Measurements from ENCODE around the gene GIMAP2.

The GIMAP2 gene

DNA sequence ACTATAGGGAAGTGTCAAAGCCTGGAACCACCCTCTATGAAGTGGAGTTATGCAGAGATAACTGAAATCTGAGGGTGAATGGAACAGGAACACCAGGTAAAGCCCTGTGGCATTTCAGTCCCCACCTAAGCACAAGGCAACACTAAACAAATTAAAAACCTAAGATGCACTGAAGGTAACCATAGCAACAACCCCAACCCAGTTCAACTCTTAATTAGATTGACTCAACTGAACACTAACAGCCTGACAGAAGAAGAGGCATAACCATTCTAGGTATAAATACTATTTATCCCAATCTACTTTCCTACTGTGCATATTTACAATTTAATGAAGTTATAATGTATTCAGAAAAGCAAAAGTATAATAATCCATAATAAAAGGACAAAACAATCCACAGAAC is 42.5 kb downstream of the GIMAP2 start:
- no peak for DNase-seq (ENCODE audit: extremely low spot score)
- no peak for TF ChIP-seq BHLHE40 (IDR thresholded peaks at IDR 0.05; ENCODE audit: borderline replicate concordance)
- no peak for TF ChIP-seq CTBP1 (IDR thresholded peaks at IDR 0.05; ENCODE audit: borderline replicate concordance)
- no peak for TF ChIP-seq NFRKB (IDR thresholded peaks at IDR 0.05)
- no peak for TF ChIP-seq ARNT (IDR thresholded peaks at IDR 0.05)
- no peak for TF ChIP-seq ELF4 (IDR thresholded peaks at IDR 0.05)
- POLR2A ChIA-PET: no interaction called here
- CTCF ChIA-PET: no interaction called here

DNA sequence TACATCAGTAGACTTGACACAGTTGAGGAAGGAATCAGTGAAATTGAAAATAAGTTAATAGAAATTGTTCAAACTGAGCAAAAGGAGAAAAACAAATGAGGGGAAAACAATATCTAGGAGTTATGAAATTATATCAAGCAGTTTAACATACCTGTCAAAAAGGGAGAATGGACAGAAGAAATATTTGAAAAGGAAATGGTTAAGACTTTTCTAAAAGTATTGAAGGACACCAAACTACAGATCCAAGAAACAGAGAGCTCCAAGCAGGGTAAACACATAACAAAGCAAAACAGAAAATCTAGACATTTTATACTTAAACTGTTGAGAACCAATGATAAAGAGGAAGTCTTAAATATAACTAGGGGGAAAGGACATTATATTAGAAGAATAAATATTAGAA is 43.1 kb downstream of the GIMAP2 start:
- no peak for TF ChIP-seq FOXK2 (IDR thresholded peaks at IDR 0.05)
- no peak for DNase-seq (ENCODE audit: extremely low spot score)
- CTCF ChIA-PET: no interaction called here
- POLR2A ChIA-PET: no interaction called here

DNA sequence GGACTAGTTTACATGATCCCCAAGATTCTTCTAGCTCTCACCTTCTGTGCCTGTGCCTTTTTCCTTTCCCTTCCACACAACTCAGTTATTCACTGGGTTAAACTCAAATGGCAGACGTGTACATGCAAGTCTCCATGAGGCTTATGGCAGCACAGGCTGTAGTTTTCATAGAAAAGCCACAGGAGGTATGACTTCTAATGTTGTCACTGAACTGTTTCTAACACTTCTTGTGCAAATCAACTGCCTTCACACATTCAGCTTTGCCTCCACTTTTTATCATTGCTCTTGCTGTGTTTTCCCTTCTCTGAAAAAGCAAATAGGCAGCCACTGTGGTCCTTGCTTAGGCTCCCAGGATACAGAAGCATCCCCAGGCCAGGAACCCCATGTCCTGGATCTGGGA is 46.4 kb downstream of the GIMAP2 start:
- CTCF ChIA-PET: no interaction called here
- POLR2A ChIA-PET: no interaction called here
- no peak for DNase-seq (ENCODE audit: extremely low spot score)
- TF ChIP-seq CTBP1 (IDR thresholded peaks at IDR 0.05; ENCODE audit: borderline replicate concordance) (no peak), ARNT (IDR thresholded peaks at IDR 0.05) (no peak), L3MBTL2 (conservative IDR thresholded peaks at IDR 0.05) (no peak), SP1 (IDR thresholded peaks at IDR 0.05) (no peak), FOXK2 (IDR thresholded peaks at IDR 0.05) (no peak), HDGF (IDR thresholded peaks at IDR 0.05; ENCODE audit: borderline replicate concordance) (no peak), NFRKB (IDR thresholded peaks at IDR 0.05) (no peak), FOXM1 (IDR thresholded peaks at IDR 0.05; ENCODE audit: borderline replicate concordance) (no peak), SUZ12 (IDR thresholded peaks at IDR 0.05) (no peak), FOXA1 (IDR thresholded peaks at IDR 0.05) (no peak), ZNF384 (IDR thresholded peaks at IDR 0.05) (no peak), TARDBP (IDR thresholded peaks at IDR 0.05) (no peak), ELF4 (IDR thresholded peaks at IDR 0.05) (no peak), LEF1 (IDR thresholded peaks at IDR 0.05; ENCODE audit: borderline replicate concordance) (no peak), BHLHE40 (IDR thresholded peaks at IDR 0.05; ENCODE audit: borderline replicate concordance) (no peak)
- TF ChIP-seq, protein P1, sequence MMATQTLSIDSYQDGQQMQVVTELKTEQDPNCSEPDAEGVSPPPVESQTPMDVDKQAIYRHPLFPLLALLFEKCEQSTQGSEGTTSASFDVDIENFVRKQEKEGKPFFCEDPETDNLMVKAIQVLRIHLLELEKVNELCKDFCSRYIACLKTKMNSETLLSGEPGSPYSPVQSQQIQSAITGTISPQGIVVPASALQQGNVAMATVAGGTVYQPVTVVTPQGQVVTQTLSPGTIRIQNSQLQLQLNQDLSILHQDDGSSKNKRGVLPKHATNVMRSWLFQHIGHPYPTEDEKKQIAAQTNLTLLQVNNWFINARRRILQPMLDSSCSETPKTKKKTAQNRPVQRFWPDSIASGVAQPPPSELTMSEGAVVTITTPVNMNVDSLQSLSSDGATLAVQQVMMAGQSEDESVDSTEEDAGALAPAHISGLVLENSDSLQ (IDR thresholded peaks at IDR 0.05): no peak

DNA sequence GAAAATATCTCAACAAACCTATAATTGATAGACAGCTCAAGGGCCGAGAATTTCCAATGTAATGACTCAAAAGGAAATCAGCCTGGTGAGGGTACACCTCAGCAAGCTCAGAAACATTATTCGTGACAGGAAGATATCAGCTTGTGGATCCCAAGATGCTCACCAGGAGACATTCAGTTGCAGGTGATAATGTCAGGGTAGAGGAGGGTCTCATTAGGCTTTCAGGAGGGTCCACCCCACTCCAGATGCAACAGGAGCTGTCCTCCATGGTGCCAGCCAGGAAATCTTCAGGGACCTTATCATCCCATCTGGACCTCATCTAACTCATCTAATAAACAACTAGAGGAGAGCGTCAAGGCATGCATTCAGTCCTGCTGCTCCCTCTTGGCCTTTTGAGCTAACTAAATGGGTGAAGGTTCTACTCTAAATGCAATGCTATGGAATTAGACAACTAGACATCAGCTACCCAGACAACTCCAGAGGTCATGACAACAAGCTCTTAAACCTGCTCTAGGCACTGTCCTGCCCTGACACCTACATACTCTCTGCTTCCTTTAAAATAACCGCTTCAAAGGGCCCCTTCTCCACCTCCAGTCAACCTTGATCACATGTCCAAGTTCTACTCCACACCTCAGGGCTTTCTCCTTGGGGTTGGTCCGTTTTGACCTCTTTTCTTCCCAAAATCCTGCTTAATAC is 47.4 kb downstream of the GIMAP2 start:
- ChIA-PET POLR2A (no interaction called here), CTCF (interaction anchor here (0.6 to 0.9 kb wide), 3 partner anchors 9 to 284 kb away, joined by 3 read pairs; no protein-coding TSS in a partner anchor)
- no peak for DNase-seq (ENCODE audit: extremely low spot score)
- TF ChIP-seq SUZ12 (IDR thresholded peaks at IDR 0.05) (no peak), FOXA1 (IDR thresholded peaks at IDR 0.05) (no peak), TARDBP (IDR thresholded peaks at IDR 0.05) (no peak), LEF1 (IDR thresholded peaks at IDR 0.05; ENCODE audit: borderline replicate concordance) (no peak), SP1 (IDR thresholded peaks at IDR 0.05) (no peak), CTBP1 (IDR thresholded peaks at IDR 0.05; ENCODE audit: borderline replicate concordance) (no peak), NFRKB (IDR thresholded peaks at IDR 0.05) (no peak), L3MBTL2 (conservative IDR thresholded peaks at IDR 0.05) (no peak), BHLHE40 (IDR thresholded peaks at IDR 0.05; ENCODE audit: borderline replicate concordance) (no peak)

DNA sequence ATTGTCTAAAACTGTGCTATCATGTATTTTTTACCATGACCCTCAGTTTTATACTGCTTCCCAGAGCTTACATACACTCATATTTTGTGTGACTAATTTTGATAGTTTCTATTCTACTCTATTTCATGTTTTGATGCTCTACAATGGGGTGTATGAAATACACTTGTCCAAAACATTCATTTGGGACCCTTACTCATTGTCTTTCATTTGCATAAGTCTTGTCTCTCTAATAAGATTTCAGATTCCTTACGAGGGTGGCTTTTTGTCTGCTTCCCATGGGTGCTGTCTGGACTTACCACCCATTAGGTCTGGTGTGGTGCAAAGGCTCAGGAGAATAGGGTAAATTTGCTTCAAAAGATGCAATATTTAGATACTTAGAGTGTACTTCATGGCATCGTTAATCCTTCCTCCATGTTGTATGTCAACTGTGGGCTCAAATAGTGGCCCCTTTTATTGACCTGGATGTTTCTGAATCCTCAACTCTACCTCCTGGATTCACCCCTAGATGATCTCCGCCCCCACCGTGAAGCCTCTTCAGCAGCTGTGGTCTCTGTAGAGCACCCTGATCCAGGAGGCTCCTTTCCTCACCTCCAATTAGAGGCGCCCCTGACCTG is 48.1 kb downstream of the GIMAP2 start:
- TF ChIP-seq LEF1 (IDR thresholded peaks at IDR 0.05; ENCODE audit: borderline replicate concordance): no peak
- no peak for TF ChIP-seq ZNF384 (IDR thresholded peaks at IDR 0.05)
- no peak for DNase-seq (ENCODE audit: extremely low spot score)
- POLR2A ChIA-PET: no interaction called here
- CTCF ChIA-PET: interaction anchor here (0.7 to 0.9 kb wide), 2 partner anchors 9 to 285 kb away, joined by 3 read pairs; no protein-coding TSS in a partner anchor

DNA sequence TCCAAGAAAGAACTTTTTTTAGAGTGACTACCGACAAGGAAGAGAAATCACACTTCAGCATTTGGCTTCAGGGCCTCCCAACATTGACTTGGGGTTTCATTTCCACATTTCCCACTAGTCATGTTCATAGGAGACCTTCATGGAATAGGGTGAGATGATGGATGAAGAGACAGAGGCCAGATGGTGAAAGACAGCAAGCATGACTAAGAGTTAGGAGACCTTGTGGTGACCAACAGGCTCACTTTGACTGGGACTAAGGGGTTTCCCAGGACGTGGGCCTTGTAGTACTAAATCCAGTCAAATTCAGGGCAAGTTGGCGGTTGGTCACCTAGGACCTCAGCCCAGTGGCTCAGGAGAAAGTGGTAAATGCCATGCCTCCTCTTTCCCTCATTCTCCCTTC is 48.7 kb downstream of the GIMAP2 start:
- ChIA-PET CTCF (no interaction called here), POLR2A (no interaction called here)
- no peak for DNase-seq (ENCODE audit: extremely low spot score)
- TF ChIP-seq TARDBP (IDR thresholded peaks at IDR 0.05) (no peak), FOXA1 (IDR thresholded peaks at IDR 0.05) (no peak), ZNF384 (IDR thresholded peaks at IDR 0.05) (no peak), FOXM1 (IDR thresholded peaks at IDR 0.05; ENCODE audit: borderline replicate concordance) (no peak), NFRKB (IDR thresholded peaks at IDR 0.05) (no peak), SP1 (IDR thresholded peaks at IDR 0.05) (no peak), CTBP1 (IDR thresholded peaks at IDR 0.05; ENCODE audit: borderline replicate concordance) (no peak), BHLHE40 (IDR thresholded peaks at IDR 0.05; ENCODE audit: borderline replicate concordance) (no peak), HDGF (IDR thresholded peaks at IDR 0.05; ENCODE audit: borderline replicate concordance) (no peak), SUZ12 (IDR thresholded peaks at IDR 0.05) (no peak), L3MBTL2 (conservative IDR thresholded peaks at IDR 0.05) (no peak), ARNT (IDR thresholded peaks at IDR 0.05) (no peak), LEF1 (IDR thresholded peaks at IDR 0.05; ENCODE audit: borderline replicate concordance) (no peak), ELF4 (IDR thresholded peaks at IDR 0.05) (no peak), FOXK2 (IDR thresholded peaks at IDR 0.05) (no peak)
- TF ChIP-seq, protein P1 (IDR thresholded peaks at IDR 0.05): no peak

DNA sequence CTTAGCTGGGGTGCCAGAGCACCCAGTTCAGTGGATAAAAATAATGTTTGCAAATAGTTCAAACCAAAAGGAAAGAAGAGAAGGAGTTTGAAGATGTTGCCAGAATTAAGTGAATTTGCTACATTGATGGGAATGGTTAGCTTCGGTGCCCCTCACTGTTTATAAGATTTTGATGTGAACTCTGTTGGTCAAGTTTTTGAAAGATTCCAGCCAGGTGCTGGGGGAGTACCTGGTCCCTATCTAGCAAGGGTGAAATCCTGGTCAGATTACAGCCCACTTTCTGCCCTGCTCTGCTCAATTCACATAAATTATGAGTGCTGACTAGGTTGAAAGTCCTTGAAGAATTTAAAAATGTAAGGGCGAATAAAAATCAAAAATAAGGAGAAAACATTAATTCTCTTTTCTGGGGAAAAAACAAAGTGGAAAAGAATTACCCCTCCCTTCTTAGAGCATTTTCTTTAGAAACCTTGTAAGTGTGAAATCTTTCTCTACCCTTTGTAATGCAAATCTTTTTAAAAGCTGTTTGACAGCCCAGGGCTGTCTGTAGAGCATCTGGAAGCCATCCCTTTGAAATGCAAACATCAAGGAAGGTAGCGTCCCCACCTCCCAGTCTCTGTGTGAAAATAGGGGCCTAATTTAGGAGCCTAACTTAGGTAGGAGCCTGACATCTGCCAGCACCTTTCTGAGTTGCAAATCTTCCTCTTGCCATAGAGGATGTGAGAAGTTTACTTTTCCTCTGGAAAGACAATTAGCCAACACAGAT is 50.3 kb downstream of the GIMAP2 start:
- CTCF ChIA-PET: no interaction called here
- POLR2A ChIA-PET: no interaction called here
- TF ChIP-seq CTBP1 (IDR thresholded peaks at IDR 0.05; ENCODE audit: borderline replicate concordance) (no peak), FOXM1 (IDR thresholded peaks at IDR 0.05; ENCODE audit: borderline replicate concordance) (no peak), ARNT (IDR thresholded peaks at IDR 0.05) (no peak), TARDBP (IDR thresholded peaks at IDR 0.05) (no peak)
- DNase-seq (ENCODE audit: extremely low spot score): no peak

Measured in HEK293T (cell line).